Erythroblast (primary cell): ENCODE measurements around the gene SIL1.

Experiments
- GATA1 ChIP-seq: IDR thresholded peaks from 2 replicates; pipeline ENCODE4 v1.6.1; 2011; ENCODE audit warnings: low read depth, mild to moderate bottlenecking, control low read depth, low read length, moderate library complexity
- POLR2A ChIP-seq: IDR thresholded peaks from 2 replicates; pipeline ENCODE4 v1.6.1; 2011; ENCODE audit warnings: mild to moderate bottlenecking, low read length

DNA sequence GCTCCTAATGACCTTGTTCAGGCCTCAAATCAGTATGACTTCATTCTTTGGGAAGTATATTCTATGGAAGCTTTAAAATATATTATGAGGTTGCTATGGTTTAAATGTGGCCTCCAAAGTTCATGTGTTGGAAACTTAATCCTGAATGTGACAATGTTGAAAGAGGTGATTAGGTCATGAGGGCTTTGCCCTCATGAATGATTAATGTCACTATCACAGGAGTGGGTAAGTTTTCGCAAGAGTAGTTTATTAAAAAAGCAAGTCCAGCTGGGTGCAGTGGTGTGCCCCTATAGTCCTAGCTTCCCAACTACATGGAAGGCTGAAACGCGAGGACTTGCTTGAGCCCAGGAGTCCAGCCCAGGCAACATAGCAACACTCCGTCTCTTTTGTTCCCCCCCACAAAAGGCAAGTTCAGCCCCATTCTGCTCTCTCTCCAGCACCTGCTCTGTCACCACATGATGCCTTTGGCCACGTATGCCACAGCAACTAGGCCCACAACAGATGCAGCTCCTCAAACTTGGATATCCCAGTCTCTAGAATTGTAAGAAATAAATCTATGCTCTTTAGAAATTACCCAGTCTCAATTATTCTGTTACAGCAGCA lies 105.3 kb downstream of the SIL1 start:
- TF ChIP-seq POLR2A = no peak
- no peak for TF ChIP-seq GATA1
